VCaP (cell line): ENCODE measurements around the gene SMIM35.

Source experiments
- H3K27ac ChIP-seq: fragments of 450-650 bp; 2 replicates; pipeline ENCODE4 v1.5.1; 2017
- TF ChIP-seq, protein P1 (sequence below): fragments of 450-650 bp; conservative IDR thresholded peaks from 2 replicates; pipeline ENCODE4 v1.5.1; 2017; ENCODE audit warnings: mild to moderate bottlenecking, moderate library complexity

SMIM35 gene

GRCh38 chr11:117960406-117960805 lies 126.4 kb downstream of the SMIM35 start:
- no peak overlapping the region for H3K27ac ChIP-seq
- TF ChIP-seq, protein P1, sequence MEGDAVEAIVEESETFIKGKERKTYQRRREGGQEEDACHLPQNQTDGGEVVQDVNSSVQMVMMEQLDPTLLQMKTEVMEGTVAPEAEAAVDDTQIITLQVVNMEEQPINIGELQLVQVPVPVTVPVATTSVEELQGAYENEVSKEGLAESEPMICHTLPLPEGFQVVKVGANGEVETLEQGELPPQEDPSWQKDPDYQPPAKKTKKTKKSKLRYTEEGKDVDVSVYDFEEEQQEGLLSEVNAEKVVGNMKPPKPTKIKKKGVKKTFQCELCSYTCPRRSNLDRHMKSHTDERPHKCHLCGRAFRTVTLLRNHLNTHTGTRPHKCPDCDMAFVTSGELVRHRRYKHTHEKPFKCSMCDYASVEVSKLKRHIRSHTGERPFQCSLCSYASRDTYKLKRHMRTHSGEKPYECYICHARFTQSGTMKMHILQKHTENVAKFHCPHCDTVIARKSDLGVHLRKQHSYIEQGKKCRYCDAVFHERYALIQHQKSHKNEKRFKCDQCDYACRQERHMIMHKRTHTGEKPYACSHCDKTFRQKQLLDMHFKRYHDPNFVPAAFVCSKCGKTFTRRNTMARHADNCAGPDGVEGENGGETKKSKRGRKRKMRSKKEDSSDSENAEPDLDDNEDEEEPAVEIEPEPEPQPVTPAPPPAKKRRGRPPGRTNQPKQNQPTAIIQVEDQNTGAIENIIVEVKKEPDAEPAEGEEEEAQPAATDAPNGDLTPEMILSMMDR, result no peak

DNA sequence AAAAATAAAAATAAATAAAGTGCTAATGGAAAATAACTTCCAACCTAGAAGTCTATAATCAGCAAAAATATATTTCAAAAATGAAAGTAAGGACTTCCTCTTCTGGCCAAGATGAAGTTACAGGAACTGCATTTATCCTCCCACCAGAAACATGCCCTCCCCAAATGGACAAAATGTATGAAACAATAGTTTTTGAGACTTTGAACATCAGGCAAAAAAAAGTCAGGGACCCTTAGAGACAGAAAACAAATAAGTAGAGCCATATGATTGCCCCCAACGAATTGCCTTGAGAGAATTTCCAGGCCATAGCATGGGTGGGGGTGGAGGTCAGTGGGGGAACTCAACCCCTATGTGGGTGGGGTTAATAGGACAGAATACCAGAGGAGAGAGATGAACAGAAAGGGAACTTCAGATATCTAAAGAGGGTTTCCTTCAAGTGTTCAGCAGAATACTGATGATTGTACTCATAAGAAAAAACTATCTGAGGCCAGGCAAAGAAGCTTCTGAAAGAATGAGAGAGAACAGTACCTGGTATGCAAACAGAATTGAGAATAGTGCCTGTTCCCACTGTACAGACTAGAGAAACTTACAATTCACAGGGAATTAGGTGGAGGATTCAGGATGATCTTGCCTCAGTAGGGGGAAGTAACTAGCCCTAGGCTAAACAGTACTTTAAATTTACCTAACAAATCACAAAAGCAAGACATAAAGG lies 127.2 kb downstream of the SMIM35 start:
- TF ChIP-seq, protein P1, result no peak
- H3K27ac ChIP-seq, result no peak overlapping the region

GRCh38 chr11:117958949-117959348 lies 127.8 kb downstream of the SMIM35 start:
- no peak overlapping the region for H3K27ac ChIP-seq
- TF ChIP-seq, protein P1, result no peak
